ENCODE results near the gene MYL7.

GRCh38 chr7:44142028-44142427 is 896 bp upstream of the MYL7 start:
- no peak for TF ChIP-seq EZH2 (IDR thresholded peaks at IDR 0.05)
- no peak for TF ChIP-seq POLR2AphosphoS5 (IDR thresholded peaks at IDR 0.05; ENCODE audit: borderline replicate concordance, low read depth, low read length)
